ENCODE results near the gene KCNG1. TPM values are rescaled to one million over a fixed set of nuclear protein-coding genes. Genes with fewer than 3 reads are reported as not detected.

KCNG1 gene
- total and polyA plus RNA-seq, 2 of the 4 experiments (the other 2 are of a cell fraction), result 23.7 to 51.4 TPM

DNA sequence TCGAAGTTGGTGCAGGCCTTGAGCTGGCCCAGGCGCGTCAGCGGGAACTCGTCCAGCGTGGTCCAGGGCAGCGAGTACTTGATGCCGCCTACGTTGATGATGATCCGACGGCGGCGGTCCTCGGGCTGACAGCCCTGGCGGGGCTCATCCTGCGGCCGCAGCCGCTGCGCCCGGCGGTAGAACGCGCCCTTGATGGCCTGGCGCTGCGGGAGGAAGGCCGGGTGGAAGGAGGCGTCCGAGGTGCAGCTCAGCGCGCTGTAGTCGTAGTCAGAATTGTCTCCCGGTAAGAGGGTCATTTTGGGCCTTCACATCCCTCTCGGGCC lies 12.9 kb downstream of the KCNG1 start:
- Histone ChIP-seq H4K20me1 (ENCODE audit: insufficient read depth, low read length) (peaks cover 13% of the 10 kb centered on the region; the same call in 1 of the 2 replicates), H3K4me3 (ENCODE audit: insufficient read depth, low read depth, low read length) (no peak overlapping the region), H3K27me3 (ENCODE audit: control insufficient read depth, insufficient read depth, low read length) (no peaks in the 10 kb centered on the region), H3K36me3 (ENCODE audit: control insufficient read depth, insufficient read depth, low read length) (peaks cover 15% of the 10 kb centered on the region), H3K27ac (ENCODE audit: insufficient read depth, low read length) (no peak overlapping the region), H2BK15ac (ENCODE audit: low read depth, low read length) (no peak overlapping the region), H4K5ac (ENCODE audit: low read depth, low read length) (no peak overlapping the region), H3K79me1 (ENCODE audit: low read depth in 1 of 2, low read length in 2 of 2) (peaks cover 44 to 58% of the 10 kb centered on the region in 2 experiments), H3K23ac (ENCODE audit: low read depth, low read length) (no peak overlapping the region), H3K4ac (ENCODE audit: low read depth, low read length) (no peak overlapping the region), H3K18ac (ENCODE audit: low read depth, low read length) (no peak overlapping the region), H3K9me1 (ENCODE audit: insufficient read depth, low read length) (no peaks in the 10 kb centered on the region), H3K14ac (replicated peaks; ENCODE audit: low read depth, low read length) (no peak overlapping the region), H2AK9ac (replicated peaks; ENCODE audit: low read depth, low read length, poor library complexity) (no peak overlapping the region), H4K91ac (ENCODE audit: insufficient read depth, low read depth, low read length) (no peak overlapping the region), H3K56ac (ENCODE audit: extremely low read depth, insufficient read depth, low read length) (no peak overlapping the region), H3K4me2 (ENCODE audit: low read depth, low read length) (no peak overlapping the region), H3K9ac (ENCODE audit: low read depth, low read length) (no peak overlapping the region), H2BK20ac (ENCODE audit: low read depth, low read length) (no peak overlapping the region), H2BK120ac (ENCODE audit: low read depth, low read length) (no peak overlapping the region), H2BK5ac (ENCODE audit: low read depth, low read length, poor library complexity, severe bottlenecking) (no peak overlapping the region), H3K4me1 (ENCODE audit: control insufficient read depth, insufficient read depth, low read length) (peaks cover 3% of the 10 kb centered on the region), H4K8ac (ENCODE audit: low read depth in 2 of 2, low read length in 2 of 2) (no peak overlapping the region), H3K9me3 (ENCODE audit: control insufficient read depth, insufficient read depth, low read length) (no peaks in the 10 kb centered on the region), H2AK5ac (ENCODE audit: low read depth, low read length) (no peak overlapping the region), H2AFZ (replicated peaks; ENCODE audit: low read length, poor library complexity) (no peak overlapping the region)
- in situ Hi-C loops (cut with MboI; ENCODE audit: low sequenced_read_pairs), result no loop called here
- BruUV-seq (replicated peaks), result no TSS peak
- ATAC-seq (ENCODE audit: low read depth), result no peak
- DNase-seq, result no peak
- POLR2A ChIA-PET (ENCODE audit: unreplicated experiment), result no interaction called here
- WGBS, 2 experiments (ENCODE audit: extremely low coverage in 2 of 2, insufficient read length in 1 of 2), result 89% methylated on average over 24 of the region's 33 CpGs; no CpG with 5 or more reads in 1 of the 2 experiments
- dilution Hi-C loops (cut with HindIII; ENCODE audit: low sequenced_read_pairs, unreplicated experiment), result no loop called here
- TF ChIP-seq, protein P1, sequence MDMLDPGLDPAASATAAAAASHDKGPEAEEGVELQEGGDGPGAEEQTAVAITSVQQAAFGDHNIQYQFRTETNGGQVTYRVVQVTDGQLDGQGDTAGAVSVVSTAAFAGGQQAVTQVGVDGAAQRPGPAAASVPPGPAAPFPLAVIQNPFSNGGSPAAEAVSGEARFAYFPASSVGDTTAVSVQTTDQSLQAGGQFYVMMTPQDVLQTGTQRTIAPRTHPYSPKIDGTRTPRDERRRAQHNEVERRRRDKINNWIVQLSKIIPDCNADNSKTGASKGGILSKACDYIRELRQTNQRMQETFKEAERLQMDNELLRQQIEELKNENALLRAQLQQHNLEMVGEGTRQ (IDR thresholded peaks at IDR 0.05; ENCODE audit: low read depth, low read length), result no peak
- TF ChIP-seq CHD1 (IDR thresholded peaks at IDR 0.05; ENCODE audit: low read depth, low read length) (no peak), MAFK (IDR thresholded peaks at IDR 0.05; ENCODE audit: low read depth, low read length) (no peak), SMC3 (IDR thresholded peaks at IDR 0.05; ENCODE audit: low read depth, low read length) (no peak), CEBPB (IDR thresholded peaks at IDR 0.05; ENCODE audit: low read depth, low read length) (no peak), MXI1 (IDR thresholded peaks at IDR 0.05; ENCODE audit: borderline replicate concordance, low read depth, low read length) (no peak)
- TF ChIP-seq, protein P2, sequence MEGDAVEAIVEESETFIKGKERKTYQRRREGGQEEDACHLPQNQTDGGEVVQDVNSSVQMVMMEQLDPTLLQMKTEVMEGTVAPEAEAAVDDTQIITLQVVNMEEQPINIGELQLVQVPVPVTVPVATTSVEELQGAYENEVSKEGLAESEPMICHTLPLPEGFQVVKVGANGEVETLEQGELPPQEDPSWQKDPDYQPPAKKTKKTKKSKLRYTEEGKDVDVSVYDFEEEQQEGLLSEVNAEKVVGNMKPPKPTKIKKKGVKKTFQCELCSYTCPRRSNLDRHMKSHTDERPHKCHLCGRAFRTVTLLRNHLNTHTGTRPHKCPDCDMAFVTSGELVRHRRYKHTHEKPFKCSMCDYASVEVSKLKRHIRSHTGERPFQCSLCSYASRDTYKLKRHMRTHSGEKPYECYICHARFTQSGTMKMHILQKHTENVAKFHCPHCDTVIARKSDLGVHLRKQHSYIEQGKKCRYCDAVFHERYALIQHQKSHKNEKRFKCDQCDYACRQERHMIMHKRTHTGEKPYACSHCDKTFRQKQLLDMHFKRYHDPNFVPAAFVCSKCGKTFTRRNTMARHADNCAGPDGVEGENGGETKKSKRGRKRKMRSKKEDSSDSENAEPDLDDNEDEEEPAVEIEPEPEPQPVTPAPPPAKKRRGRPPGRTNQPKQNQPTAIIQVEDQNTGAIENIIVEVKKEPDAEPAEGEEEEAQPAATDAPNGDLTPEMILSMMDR (conservative IDR thresholded peaks at IDR 0.05; ENCODE audit: low read depth, low read length), result no peak
- CTCF ChIA-PET, result no interaction called here
- intact Hi-C loops (cut with micrococcal nuclease), result loop anchor here (10.0 kb wide), 1 partner anchor 205 kb away; no protein-coding TSS in a partner anchor

All from IMR-90 (cell line).